A549 (cell line): ENCODE measurements around the gene ARHGAP31. TPM values are rescaled to one million over a fixed set of nuclear protein-coding genes. Genes with fewer than 3 reads are reported as not detected.

Experiments used
- ATAC-seq, 2 experiments: fragments of 200-7000 bp in 1 of 2; fragments of >200 bp in 1 of 2; cut with Nextera tagmentation in 1 of 2; cut with Tn5 transposase in 1 of 2; 3 replicates each; pipeline versions ENCODE4 v1.8.0 to v1.9.1; 2018 to 2020; ENCODE audit warnings: mild to moderate bottlenecking in 1 of 2, moderate library complexity in 1 of 2
- CTCF ChIA-PET: fragments of 300-600 bp; sonication (Branson Sonifier 250); formaldehyde crosslinking; extraction: SDS; loops from one replicate; lab custom pipeline; 2021; ENCODE audit warnings: antibody characterized with exemption, inconsistent platforms; lab: Yijun Ruan, JAX
- POLR2A ChIA-PET: fragments of 350-600 bp; formaldehyde crosslinking; extraction: SDS; loops from one replicate; lab custom pipeline; 2021; ENCODE audit warnings: antibody characterized with exemption, inconsistent platforms; lab: Yijun Ruan, JAX
- DNase-seq, 2 experiments: peaks; one replicate each; pipeline versions ENCODE4 v3.0.0 to v3.0.0-alpha.2; 2011 to 2016; ENCODE audit warnings: low read depth in 1 of 2, low spot score in 1 of 2
- FAIRE-seq: peaks from 2 replicates; lab custom pipeline; 2011; peaks lifted over from hg19 to GRCh38; lab: Jason Lieb, UNC
- H3K27ac ChIP-seq, 2 experiments: fragments of >200 bp; sonication (Bioruptor Twin); formaldehyde crosslinking; 3 replicates each; pipeline ENCODE4 v1.5.1; 2016 to 2017
- H3K4me1 ChIP-seq: fragments of >200 bp; sonication (Bioruptor Twin); formaldehyde crosslinking; 3 replicates; pipeline ENCODE4 v1.6.1; 2016
- H3K4me2 ChIP-seq: fragments of >200 bp; sonication (Bioruptor Twin); formaldehyde crosslinking; 3 replicates; pipeline ENCODE4 v1.6.1; 2016
- H3K4me3 ChIP-seq: fragments of >200 bp; sonication (Bioruptor Twin); formaldehyde crosslinking; 3 replicates; pipeline ENCODE4 v1.5.1; 2016
- H3K9me3 ChIP-seq: fragments of >200 bp; sonication (Bioruptor Twin); formaldehyde crosslinking; 3 replicates; pipeline ENCODE4 v1.6.1; 2016
- ATOH8 ChIP-seq: fragments of 250-450 bp; sonication (Bioruptor Pico); IDR thresholded peaks from 2 replicates; pipeline ENCODE4 v1.5.0; 2020; ENCODE audit warnings: low read depth, mild to moderate bottlenecking, moderate library complexity
- CBX2 ChIP-seq: fragments of 200-600 bp; sonication (generic); IDR thresholded peaks from 2 replicates; pipeline ENCODE4 v1.6.1; 2016; ENCODE audit warnings: low read depth, mild to moderate bottlenecking, borderline replicate concordance
- CBX8 ChIP-seq: fragments of 200-600 bp; sonication (generic); IDR thresholded peaks from 2 replicates; pipeline ENCODE4 v1.6.1; 2016
- CHD4 ChIP-seq: fragments of 200-600 bp; sonication (generic); IDR thresholded peaks from 2 replicates; pipeline ENCODE4 v1.6.1; 2016; ENCODE audit warnings: antibody characterized with exemption, mild to moderate bottlenecking, borderline replicate concordance
- CTCF ChIP-seq: fragments of >200 bp; sonication (Bioruptor Twin); formaldehyde crosslinking; IDR thresholded peaks from 3 replicates; pipeline ENCODE4 v1.5.1; 2016
- ELK1 ChIP-seq: fragments of 150-350 bp; IDR thresholded peaks from 2 replicates; pipeline ENCODE4 v1.6.1; 2014; ENCODE audit warnings: low read depth, mild to moderate bottlenecking, low read length
- EP300 ChIP-seq, 2 experiments: fragments of >200 bp; sonication (Bioruptor Twin); formaldehyde crosslinking; IDR thresholded peaks; 2 replicates in 1 of 2; 3 replicates in 1 of 2; pipeline ENCODE4 v1.6.1; 2016 to 2017
- ESRRA ChIP-seq: fragments of 150-350 bp; IDR thresholded peaks from 2 replicates; pipeline ENCODE4 v1.6.1; 2014; ENCODE audit warnings: mild to moderate bottlenecking, low read length, borderline replicate concordance
- FOSB ChIP-seq: fragments of 250-450 bp; sonication (Bioruptor Pico); IDR thresholded peaks from 2 replicates; pipeline ENCODE4 v1.5.0; 2020; ENCODE audit warnings: mild to moderate bottlenecking, moderate library complexity
- GATA3 ChIP-seq: IDR thresholded peaks from 2 replicates; pipeline ENCODE4 v1.6.1; 2012; ENCODE audit warnings: borderline replicate concordance
- HES2 ChIP-seq: fragments of >200 bp; sonication (Bioruptor Twin); formaldehyde crosslinking; IDR thresholded peaks from 2 replicates; pipeline ENCODE4 v1.6.1; 2016
- HEYL ChIP-seq: fragments of 250-450 bp; sonication (Bioruptor Pico); IDR thresholded peaks from 2 replicates; pipeline ENCODE4 v1.8.0; 2021; ENCODE audit warnings: mild to moderate bottlenecking, moderate library complexity
- HOXB5 ChIP-seq: fragments of 250-450 bp; sonication (Bioruptor Pico); IDR thresholded peaks from 2 replicates; pipeline ENCODE4 v1.5.0; 2020; ENCODE audit warnings: mild to moderate bottlenecking, moderate library complexity
- MAFK ChIP-seq: fragments of 450-650 bp; IDR thresholded peaks from 2 replicates; pipeline ENCODE4 v1.6.1; 2014; ENCODE audit not compliant: partially characterized antibody
- NPAS2 ChIP-seq: fragments of 250-450 bp; sonication (Bioruptor Pico); IDR thresholded peaks from 2 replicates; pipeline ENCODE4 v1.8.0; 2022; ENCODE audit warnings: mild to moderate bottlenecking, moderate library complexity, borderline replicate concordance
- PHF8 ChIP-seq: fragments of 200-600 bp; sonication (generic); IDR thresholded peaks from 2 replicates; pipeline ENCODE4 v1.6.1; 2016; ENCODE audit warnings: low read depth, mild to moderate bottlenecking, antibody characterized with exemption, moderate library complexity, borderline replicate concordance
- POLR2AphosphoS2 ChIP-seq: conservative IDR thresholded peaks from 2 replicates; pipeline ENCODE4 v1.6.1; 2012; ENCODE audit warnings: low read length, improper control_type of control experiment, inconsistent platforms
- RAD21 ChIP-seq, 2 experiments: fragments of >200 bp in 1 of 2; sonication (Bioruptor Twin) in 1 of 2; formaldehyde crosslinking in 1 of 2; IDR thresholded peaks in 1 of 2; conservative IDR thresholded peaks in 1 of 2; 2 replicates in 1 of 2; 3 replicates in 1 of 2; pipeline ENCODE4 v1.6.1; 2012 to 2018; ENCODE audit warnings: inconsistent platforms in 1 of 2
- RCOR1 ChIP-seq: fragments of 150-350 bp; IDR thresholded peaks from 2 replicates; pipeline ENCODE4 v1.6.1; 2014; ENCODE audit warnings: antibody characterized with exemption, low read length, low read depth
- TFCP2L1 ChIP-seq: fragments of 250-450 bp; sonication (Bioruptor Pico); IDR thresholded peaks from 2 replicates; pipeline ENCODE4 v1.5.0; 2021; ENCODE audit warnings: mild to moderate bottlenecking
- ZC3H11A ChIP-seq: fragments of 450-650 bp; IDR thresholded peaks from 2 replicates; pipeline ENCODE4 v1.6.1; 2014; ENCODE audit warnings: antibody characterized with exemption, mild to moderate bottlenecking
- ZFP36 ChIP-seq: fragments of 450-650 bp; IDR thresholded peaks from 2 replicates; pipeline ENCODE4 v1.6.1; 2014; ENCODE audit warnings: borderline replicate concordance; ENCODE audit not compliant: partially characterized antibody
- ZNF302 ChIP-seq: fragments of 250-450 bp; sonication (Bioruptor Pico); IDR thresholded peaks from 2 replicates; pipeline ENCODE4 v1.9.0; 2021; ENCODE audit warnings: inconsistent platforms, mild to moderate bottlenecking, moderate library complexity
- WGBS: methylation state at CpG from one replicate; pipeline ENCODE4 v1.1.6; 2017; ENCODE audit errors: missing lambda C conversion rate; 5-methylcytosine and 5-hydroxymethylcytosine counted together
- polyA plus RNA-seq, 4 experiments: library from polyadenylated mRNA; depleted of rRNA in 3 of 4; stranded (reverse); fragments of >200 nt; fragmentation: RNase III in 1 of 4; extraction: RNeasy Plus Mini Kit Qiagen cat#74134 plus additional on column Dnase treatment in 1 of 4; gene quantifications; 2 replicates in 3 of 4; 3 replicates in 1 of 4; pipeline ENCODE4 v1.2.3, GENCODE V29; 2011 to 2017

Gene ARHGAP31
- polyA plus RNA-seq, 2 of the 4 experiments (the other 2 are of a cell fraction): 0.93 to 1.3 TPM

GRCh38 chr3:119364401-119364800, 70.2 kb downstream of the ARHGAP31 start (continued):
- no peak for TF ChIP-seq CTCF
- no peak for TF ChIP-seq HEYL (CRISPR knock-in tag)

GRCh38 chr3:119365418-119365817, 71.2 kb downstream of the ARHGAP31 start:
- POLR2A ChIA-PET: interaction anchor here (0.6 kb wide), 1 partner anchor 77 kb away, joined by 12 read pairs; no protein-coding TSS in a partner anchor
- no peak for TF ChIP-seq HOXB5 (CRISPR knock-in tag)
- TF ChIP-seq CHD4: no peak
- no peak for TF ChIP-seq GATA3
- TF ChIP-seq RCOR1: no peak
- TF ChIP-seq ZNF302 (CRISPR knock-in tag): no peak
- TF ChIP-seq EP300 (IDR thresholded peaks at IDR 0.05): no peak
- TF ChIP-seq ZFP36: no peak
- no peak for TF ChIP-seq NPAS2
- TF ChIP-seq PHF8: no peak
- TF ChIP-seq ZC3H11A: no peak
- no peak for TF ChIP-seq RAD21 (conservative IDR thresholded peaks at IDR 0.05 in 1 of 2, IDR thresholded peaks at IDR 0.05 in 1 of 2)
- TF ChIP-seq CBX2: no peak
- no peak for TF ChIP-seq HES2
- CTCF ChIA-PET: interaction anchor here (0.8 kb wide), 1 partner anchor 12 kb away, joined by 3 read pairs; no protein-coding TSS in a partner anchor
- DNase-seq (no peak), ATAC-seq (no peak), FAIRE-seq (no peak)
- Histone ChIP-seq H3K4me2 (no peak overlapping the region), H3K4me3 (no peak overlapping the region), H3K9me3 (no peaks in the 10 kb centered on the region), H3K4me1 (no peaks in the 10 kb centered on the region), H3K27ac (no peak overlapping the region)
- 65% methylated on average over 3 of the region's 3 CpGs for WGBS

- no peak overlapping the region for H3K27ac ChIP-seq
- ATAC-seq: no peak
- FAIRE-seq: no peak
- no peaks in the 10 kb centered on the region for H3K9me3 ChIP-seq
- CTCF ChIA-PET: interaction anchor here (0.6 to 0.7 kb wide), 2 partner anchors 16 to 447 kb away, joined by 3 to 6 read pairs; no protein-coding TSS in a partner anchor
- no peak overlapping the region for H3K4me2 ChIP-seq
- DNase-seq: no peak
- no peak overlapping the region for H3K4me3 ChIP-seq
- TF ChIP-seq TFCP2L1 (no peak), CHD4 (no peak), POLR2AphosphoS2 (no peak), MAFK (no peak), CBX8 (no peak), FOSB (CRISPR knock-in tag) (no peak), ELK1 (no peak), ATOH8 (CRISPR knock-in tag) (no peak), CTCF (no peak), GATA3 (no peak), ESRRA (no peak)
- 96% methylated on average over 2 of the region's 2 CpGs for WGBS
- H3K4me1 ChIP-seq: no peaks in the 10 kb centered on the region
- POLR2A ChIA-PET: no interaction called here
Observed at GRCh38 chr3:119367000-119367399, 72.8 kb downstream of the ARHGAP31 start.
